ENCODE results near the gene XPA.
"Not testable (repeated sequence)": the region's sequence is repeated elsewhere in the genome, so short reads cannot be mapped to it uniquely, and the experiment has no call there.

XPA gene

DNA sequence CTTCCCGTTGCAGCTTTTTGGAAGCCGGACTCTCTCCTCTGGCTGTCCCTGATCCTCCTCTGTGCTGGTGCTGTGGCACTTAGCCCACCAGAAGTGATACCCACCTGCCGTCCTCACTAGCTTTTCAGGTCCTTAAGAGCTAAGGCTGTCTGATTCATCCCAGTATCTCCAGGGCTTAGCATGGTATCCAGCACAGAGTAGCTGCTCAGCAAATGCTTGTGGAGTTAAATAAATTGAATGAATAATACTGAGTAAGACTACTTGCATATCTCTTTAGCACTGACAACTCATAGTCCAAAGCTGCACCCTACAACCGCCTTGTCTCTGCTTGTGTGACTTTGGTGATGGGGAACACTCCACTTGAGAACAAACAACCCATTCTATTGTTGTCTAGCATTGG lies 7.7 kb upstream of the XPA start:
- FAIRE-seq (no peak), DNase-seq (ENCODE audit: extremely low spot score, insufficient read length, low read depth) (no peak)

DNA sequence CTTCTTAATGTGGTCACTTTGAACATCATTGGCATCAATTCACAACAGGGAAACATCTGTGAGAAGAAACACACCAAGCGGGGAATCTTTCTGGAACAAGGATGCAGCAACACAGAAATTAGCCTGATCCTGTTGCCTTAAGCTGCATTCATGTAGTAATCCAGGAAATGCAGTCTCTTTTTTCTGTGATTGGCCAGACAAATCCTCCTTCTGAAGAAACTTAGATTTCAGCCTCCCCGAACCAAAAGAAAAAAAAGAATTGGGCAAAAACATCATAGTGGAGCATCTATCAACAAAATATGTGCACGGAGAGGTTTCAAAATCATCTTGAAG lies 7.2 kb upstream of the XPA start:
- no peak for DNase-seq (ENCODE audit: extremely low spot score, insufficient read length, low read depth)
- FAIRE-seq, result no peak

DNA sequence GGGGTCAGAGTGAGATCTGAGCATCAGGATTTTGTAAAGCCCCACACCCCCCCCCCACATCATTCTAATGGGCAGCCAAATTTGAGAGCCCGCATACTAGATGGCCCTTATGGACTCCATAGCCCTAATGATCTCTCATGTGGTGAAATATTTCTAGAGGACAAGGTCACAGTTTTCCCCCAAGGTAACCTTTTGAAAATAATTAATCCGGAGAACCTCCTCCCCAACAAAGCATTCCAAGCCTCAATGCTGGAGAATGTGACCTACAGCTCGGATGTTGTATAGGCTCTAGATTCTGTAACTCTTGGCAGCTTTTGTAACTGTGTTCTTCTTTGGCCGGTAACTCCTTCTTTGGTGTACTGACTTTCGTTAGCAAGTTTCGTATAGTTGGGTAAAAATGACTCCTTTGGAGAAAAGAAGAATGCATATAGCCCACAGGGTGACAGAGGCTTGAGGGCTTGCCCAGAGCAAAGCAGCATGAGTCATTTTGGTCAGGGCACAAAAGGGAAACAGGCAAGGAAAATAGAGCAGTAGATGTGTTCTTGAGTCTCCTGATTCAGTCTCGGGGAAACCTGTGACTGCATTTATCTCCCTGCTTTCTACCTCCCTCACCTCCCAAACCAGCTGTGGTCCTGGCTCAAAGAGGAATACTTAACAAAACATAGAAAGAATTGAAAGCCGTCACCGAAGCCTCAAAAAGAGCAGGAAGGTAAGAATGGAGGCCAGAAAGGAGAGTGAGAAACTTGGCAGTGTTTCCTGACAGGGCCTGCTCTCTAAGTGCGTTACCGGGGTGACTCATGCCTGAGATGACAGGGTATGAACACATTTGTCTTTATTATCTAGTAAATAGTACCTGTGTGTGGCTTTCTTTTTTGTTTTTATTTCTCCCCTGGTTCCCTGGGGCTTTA lies 6.6 kb upstream of the XPA start:
- DNase-seq (ENCODE audit: extremely low spot score, insufficient read length, low read depth), result no peak
- FAIRE-seq, result no peak

- FAIRE-seq; DNase-seq (ENCODE audit: extremely low spot score, insufficient read length, low read depth): not testable (repeated sequence)
Measured at GRCh38 chr9:97699824-97700223, 2.7 kb upstream of the XPA start.

GRCh38 chr9:97699281-97699680 lies 2.1 kb upstream of the XPA start:
- FAIRE-seq; DNase-seq (ENCODE audit: extremely low spot score, insufficient read length, low read depth): not testable (repeated sequence)

GRCh38 chr9:97698865-97699264 lies 1.7 kb upstream of the XPA start:
- no peak for DNase-seq (ENCODE audit: extremely low spot score, insufficient read length, low read depth)
- no peak for FAIRE-seq

- FAIRE-seq (no peak), DNase-seq (ENCODE audit: extremely low spot score, insufficient read length, low read depth) (no peak)
Measured at GRCh38 chr9:97697837-97698236, 697 bp upstream of the XPA start.

- DNase-seq (ENCODE audit: extremely low spot score, insufficient read length, low read depth) (no peak), FAIRE-seq (no peak)
Measured at GRCh38 chr9:97695995-97696802, 941 bp downstream of the XPA start.

DNA sequence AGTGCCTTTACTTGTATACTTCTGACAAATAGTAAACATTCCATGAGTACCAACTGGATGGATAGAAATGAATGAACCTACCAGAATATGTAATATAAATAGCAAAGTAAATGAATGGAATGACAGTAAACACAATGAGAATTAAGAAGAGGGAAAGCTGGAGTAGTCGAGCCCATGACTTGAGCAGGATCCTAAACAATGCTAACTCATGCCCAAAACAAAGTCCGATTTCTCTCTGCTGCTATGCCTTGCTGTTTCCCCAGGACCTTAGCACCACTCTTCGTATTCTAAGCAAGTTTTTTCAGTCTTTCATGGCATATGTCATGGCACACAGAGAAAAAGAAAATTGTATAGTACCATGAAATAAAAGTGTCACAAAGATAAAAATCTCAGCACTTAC lies 1.8 kb downstream of the XPA start:
- no peak for FAIRE-seq

GRCh38 chr9:97694769-97695168 lies 2.4 kb downstream of the XPA start:
- FAIRE-seq, result no peak
- DNase-seq (ENCODE audit: extremely low spot score, insufficient read length, low read depth), result no peak

More for the DNA sequence above, 1.8 kb downstream of the XPA start:
- DNase-seq (ENCODE audit: extremely low spot score, insufficient read length, low read depth), result no peak

DNA sequence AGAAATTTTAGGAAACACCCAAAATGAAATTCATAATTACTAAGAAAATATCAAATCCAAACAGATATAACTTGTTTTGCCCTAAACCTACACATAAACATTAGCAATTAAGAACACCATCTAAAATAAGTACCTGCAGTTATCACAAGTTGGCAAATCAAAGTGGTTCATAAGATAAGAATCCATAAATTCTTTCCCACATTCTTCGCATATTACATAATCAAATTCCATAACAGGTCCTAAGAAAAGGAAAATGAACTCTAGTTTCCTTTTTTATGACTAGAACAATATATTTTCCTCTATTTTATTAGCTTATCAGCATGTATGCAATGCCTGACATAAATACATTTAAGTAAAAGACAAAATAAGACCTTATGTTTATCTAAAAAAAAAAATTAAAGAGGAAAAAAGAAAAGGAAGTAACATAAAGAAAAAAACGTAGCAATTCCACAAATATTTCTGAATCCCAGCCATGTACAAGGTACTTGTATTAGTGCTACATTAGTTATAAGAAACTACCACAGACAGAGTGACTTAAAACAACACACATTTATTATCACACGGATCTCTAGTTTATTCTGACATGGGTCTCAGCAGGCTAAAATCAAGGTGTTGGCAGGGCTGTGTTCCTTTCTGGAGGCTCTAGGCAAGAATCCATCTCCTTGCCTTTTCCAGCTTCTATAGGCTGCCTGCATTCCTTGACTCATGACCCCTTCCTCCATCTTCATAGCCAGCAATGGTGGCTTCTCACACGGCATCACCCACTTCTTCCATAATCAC lies 7.5 kb downstream of the XPA start:
- FAIRE-seq, result no peak
- no peak for DNase-seq (ENCODE audit: extremely low spot score, insufficient read length, low read depth)

DNA sequence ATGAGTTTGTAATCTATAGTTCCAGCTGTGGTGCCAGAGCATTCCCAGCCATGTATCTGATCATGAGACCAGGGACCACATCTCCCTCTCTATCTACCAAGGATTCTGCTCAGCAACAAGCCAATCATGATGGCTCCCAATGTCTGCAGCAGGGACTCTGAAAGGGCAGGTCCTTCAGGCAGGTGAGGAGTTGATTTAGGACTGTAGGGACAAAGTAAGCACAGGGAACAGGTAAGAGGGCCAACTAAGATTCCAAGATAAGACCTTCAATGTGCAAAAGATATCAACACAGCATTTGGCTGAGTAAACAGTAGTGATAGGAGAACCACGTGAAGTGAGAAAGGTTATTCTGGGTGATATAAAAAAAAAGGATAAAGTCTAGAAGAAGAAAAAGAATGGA lies 8.5 kb downstream of the XPA start:
- FAIRE-seq (no peak), DNase-seq (ENCODE audit: extremely low spot score, insufficient read length, low read depth) (no peak)

GRCh38 chr9:97682242-97682641 lies 14.9 kb downstream of the XPA start:
- FAIRE-seq, result no peak
- DNase-seq (ENCODE audit: extremely low spot score, insufficient read length, low read depth), result no peak

DNA sequence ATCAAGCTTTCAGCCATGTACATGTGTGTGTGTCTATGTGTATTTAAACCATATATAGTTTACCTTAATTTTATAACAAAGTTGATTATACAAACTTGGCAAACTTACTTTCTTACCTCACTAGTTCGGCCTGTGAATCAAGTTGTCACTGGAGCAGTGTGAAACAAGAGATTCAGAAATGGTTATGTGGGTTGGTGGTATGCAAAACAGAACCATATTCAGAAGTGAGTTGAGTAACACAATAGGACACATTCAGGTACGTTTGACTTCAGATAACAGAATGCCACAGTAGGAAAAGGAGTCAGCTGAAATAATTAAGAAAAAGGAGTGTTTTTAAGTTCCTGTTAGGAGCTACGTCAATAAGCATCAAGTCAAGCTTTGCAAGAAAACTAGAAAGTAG lies 21.5 kb downstream of the XPA start:
- DNase-seq (ENCODE audit: extremely low spot score, insufficient read length, low read depth), result no peak
- no peak for FAIRE-seq

GRCh38 chr9:97673922-97674321 lies 23.2 kb downstream of the XPA start:
- FAIRE-seq (no peak), DNase-seq (ENCODE audit: extremely low spot score, insufficient read length, low read depth) (no peak)

DNA sequence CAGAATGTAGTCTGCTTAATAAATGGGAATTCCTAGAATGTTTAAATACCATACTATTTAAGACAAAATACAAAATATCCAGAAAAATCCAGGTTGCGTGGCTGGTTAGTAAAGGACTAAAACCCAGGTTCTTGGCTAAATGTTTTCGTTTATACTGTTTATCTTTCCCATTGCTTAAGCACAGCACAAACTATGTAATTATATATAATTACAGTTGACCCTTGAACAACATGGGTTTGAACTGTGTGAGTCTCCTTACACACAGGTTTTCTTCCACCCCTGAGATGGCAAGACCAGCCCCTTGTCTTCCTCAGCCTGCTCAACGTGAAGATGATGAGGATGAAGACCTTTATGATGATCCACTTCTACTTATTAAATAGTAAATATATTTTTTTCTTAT lies 24.7 kb downstream of the XPA start:
- FAIRE-seq (no peak), DNase-seq (ENCODE audit: extremely low spot score, insufficient read length, low read depth) (no peak)

GRCh38 chr9:97670586-97670985 lies 26.6 kb downstream of the XPA start:
- no peak for DNase-seq (ENCODE audit: extremely low spot score, insufficient read length, low read depth)
- FAIRE-seq, result no peak

DNA sequence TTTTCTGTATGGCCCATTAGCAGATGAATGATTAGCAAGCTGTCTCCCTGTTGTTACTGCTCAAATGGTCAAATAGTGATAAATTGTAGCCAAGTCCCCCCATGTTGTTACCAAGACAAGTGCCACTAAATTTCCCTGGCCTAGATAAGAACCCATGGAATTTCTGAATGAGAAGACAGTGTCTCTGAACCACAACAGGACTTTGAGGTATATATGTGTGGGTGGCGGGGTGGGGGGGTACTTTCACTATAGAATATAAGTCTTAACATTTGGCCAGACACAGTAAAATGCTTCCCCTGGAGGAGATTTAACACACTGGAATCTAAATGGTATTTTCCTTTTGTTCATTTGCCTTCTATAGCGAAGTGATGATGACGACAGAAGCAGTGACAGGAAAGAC lies 28.7 kb downstream of the XPA start:
- DNase-seq (ENCODE audit: extremely low spot score, insufficient read length, low read depth) (no peak), FAIRE-seq (no peak)

GRCh38 chr9:97666907-97667686 lies 30.0 kb downstream of the XPA start:
- peak; percentile 9 for FAIRE-seq
- no peak for DNase-seq (ENCODE audit: extremely low spot score, insufficient read length, low read depth)

DNA sequence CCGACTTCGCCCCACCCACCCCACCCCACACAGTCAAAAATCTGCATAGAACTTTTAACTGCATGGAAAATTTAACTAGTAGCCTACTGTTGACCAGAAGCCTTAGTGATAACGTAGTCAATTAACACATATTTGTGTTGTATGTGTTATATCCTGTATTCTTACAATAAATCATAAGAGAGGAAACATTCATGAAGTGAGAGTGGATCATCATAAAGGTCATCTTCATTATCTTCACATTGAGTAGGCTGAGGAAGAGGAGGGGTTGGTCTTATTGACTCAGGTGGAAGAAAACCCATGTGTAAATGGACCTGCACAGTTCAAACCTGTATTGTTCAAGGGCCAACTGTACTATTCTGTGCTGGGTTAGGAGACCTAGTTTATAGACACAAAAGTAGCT lies 31.4 kb downstream of the XPA start:
- FAIRE-seq, result no peak
- DNase-seq (ENCODE audit: extremely low spot score, insufficient read length, low read depth), result no peak
